B cell (primary cell): ENCODE data around the gene DNTTIP2.
"Not testable (repeated sequence)": the region's sequence is repeated elsewhere in the genome, so short reads cannot be mapped to it uniquely, and the experiment has no call there.

ENCODE experiments used
- CTCF ChIP-seq: fragments of 200-600 bp; IDR thresholded peaks from one replicate; pipeline ENCODE4 v1.8.0; 2022; ENCODE audit warnings: antibody characterized with exemption, mild to moderate bottlenecking
- EZH2 ChIP-seq: IDR thresholded peaks from 2 replicates; pipeline ENCODE4 v1.6.1; 2012; ENCODE audit warnings: borderline replicate concordance, low read depth, mild to moderate bottlenecking, moderate library complexity, low read length; ENCODE audit not compliant: insufficient read depth, poor library complexity, severe bottlenecking

GRCh38 chr1:93868492-93868891 lies 10.5 kb downstream of the DNTTIP2 start:
- not testable (repeated sequence) for TF ChIP-seq CTCF, EZH2
